Keratinocyte (primary cell): ENCODE results near the gene CCDC144A. TPM values are rescaled to one million over a fixed set of nuclear protein-coding genes. Genes with fewer than 3 reads are reported as not detected.

Experiments
- DNase-seq: peaks from one replicate; pipeline ENCODE4 v3.0.0-alpha.2; 2011; ENCODE audit warnings: low read depth, missing footprints, low spot score
- FAIRE-seq: peaks from 2 replicates; lab custom pipeline; 2011; peaks lifted over from hg19 to GRCh38; lab: Jason Lieb, UNC
- H2AFZ ChIP-seq: 2 replicates; pipeline ENCODE4 v1.6.0; 2012; ENCODE audit warnings: low read length, control low read depth, inconsistent platforms; ENCODE audit not compliant: control insufficient read depth
- H3K27ac ChIP-seq: 2 replicates; pipeline ENCODE4 v1.5.1; 2011; ENCODE audit warnings: low read length; ENCODE audit not compliant: control insufficient read depth, insufficient read depth
- H3K27me3 ChIP-seq: 3 replicates; pipeline ENCODE4 v1.6.0; 2011; ENCODE audit warnings: low read length; ENCODE audit not compliant: control insufficient read depth, insufficient read depth; ENCODE audit errors: extremely low read depth
- H3K36me3 ChIP-seq, 2 experiments: 2 replicates in 1 of 2; 3 replicates in 1 of 2; pipeline ENCODE4 v1.5.1; 2011; ENCODE audit warnings: low read length in 2 of 2, mild to moderate bottlenecking in 1 of 2; ENCODE audit not compliant: control insufficient read depth in 2 of 2, insufficient read depth in 2 of 2; ENCODE audit errors: extremely low read depth in 1 of 2
- H3K4me1 ChIP-seq: 3 replicates; pipeline ENCODE4 v1.5.1; 2011; ENCODE audit warnings: low read length; ENCODE audit not compliant: control insufficient read depth, insufficient read depth; ENCODE audit errors: extremely low read depth
- H3K4me2 ChIP-seq: 3 replicates; pipeline ENCODE4 v1.6.0; 2011; ENCODE audit warnings: low read depth, low read length; ENCODE audit not compliant: control insufficient read depth, insufficient read depth; ENCODE audit errors: extremely low read depth
- H3K4me3 ChIP-seq, 3 experiments: fragments of 200-600 bp in 1 of 3; sonication (generic) in 1 of 3; 2 replicates in 2 of 3; 3 replicates in 1 of 3; pipeline ENCODE4 v1.5.1; 2011 to 2016; ENCODE audit warnings: low read length in 3 of 3, mild to moderate bottlenecking in 3 of 3, control low read depth in 2 of 3, inconsistent platforms in 1 of 3, low read depth in 1 of 3, mixed read lengths in 1 of 3, mixed run types in 1 of 3, moderate library complexity in 1 of 3; ENCODE audit not compliant: control insufficient read depth in 2 of 3, insufficient read depth in 2 of 3; ENCODE audit errors: extremely low read depth in 1 of 3
- H3K79me2 ChIP-seq: 2 replicates; pipeline ENCODE4 v1.6.0; 2012; ENCODE audit warnings: low read length; ENCODE audit not compliant: control insufficient read depth, insufficient read depth
- H3K9ac ChIP-seq: 3 replicates; pipeline ENCODE4 v1.6.0; 2011; ENCODE audit warnings: low read length; ENCODE audit not compliant: control insufficient read depth, insufficient read depth; ENCODE audit errors: extremely low read depth
- H3K9me1 ChIP-seq: 3 replicates; pipeline ENCODE4 v1.6.0; 2011; ENCODE audit warnings: low read length; ENCODE audit not compliant: control insufficient read depth, insufficient read depth; ENCODE audit errors: extremely low read depth
- H3K9me3 ChIP-seq: 2 replicates; pipeline ENCODE4 v1.5.1; 2012; ENCODE audit warnings: low read depth, low read length; ENCODE audit not compliant: control insufficient read depth
- H4K20me1 ChIP-seq: 3 replicates; pipeline ENCODE4 v1.6.0; 2011; ENCODE audit warnings: low read length; ENCODE audit not compliant: control insufficient read depth, insufficient read depth; ENCODE audit errors: extremely low read depth
- CTCF ChIP-seq, 3 experiments: IDR thresholded peaks in 1 of 3; conservative IDR thresholded peaks in 1 of 3; optimal IDR thresholded peaks in 1 of 3; 2 replicates in 2 of 3; 3 replicates in 1 of 3; pipeline versions ENCODE3 to v1.5.1; 2011; ENCODE audit warnings: low read length in 3 of 3, mild to moderate bottlenecking in 3 of 3, moderate library complexity in 2 of 3, control low read depth in 1 of 3, inconsistent platforms in 1 of 3; ENCODE audit not compliant: insufficient read depth in 2 of 3; ENCODE audit errors: extremely low read depth in 1 of 3
- EZH2 ChIP-seq: IDR thresholded peaks from one replicate; pipeline ENCODE4 v1.6.1; 2012; ENCODE audit warnings: inconsistent platforms, mild to moderate bottlenecking, low read length, moderate library complexity
- dilution Hi-C: fragments of 300-500 bp; cut with MboI; formaldehyde crosslinking; loops from one replicate; pipeline ENCODE4 v1.7.0; 2020; ENCODE audit warnings: low sequenced_read_pairs; ENCODE audit not compliant: extremely low pct_ligation_motif_present
- polyA plus RNA-seq, 5 experiments: library from polyadenylated mRNA; depleted of rRNA in 3 of 5; stranded (reverse) in 3 of 5; stranded (forward) in 1 of 5; unstranded in 1 of 5; fragments of >200 nt; gene quantifications; 1 replicate in 1 of 5; 2 replicates in 3 of 5; 3 replicates in 1 of 5; pipeline versions ENCODE4 v1.2.1 to v1.2.3, GENCODE V29; 2011 to 2012; ENCODE audit warnings: missing spikeins in 2 of 5, low read depth in 1 of 5, low replicate concordance in 1 of 5

CCDC144A gene
- polyA plus RNA-seq, 1 donor (not counting 4 experiments of a cell fraction or from before 2014, with no cell fraction given): 0.30 TPM

- peaks cover 0 to 4% of the 10 kb centered on the region in 2 experiments for H3K36me3 ChIP-seq
- no peak overlapping the region for H2AFZ ChIP-seq
- H3K27me3 ChIP-seq: no peaks in the 10 kb centered on the region
- H4K20me1 ChIP-seq: no peaks in the 10 kb centered on the region
- DNase-seq (no peak), FAIRE-seq (no peak)
- no peaks in the 10 kb centered on the region for H3K9me1 ChIP-seq
- H3K9me3 ChIP-seq: no peaks in the 10 kb centered on the region
- dilution Hi-C loops: no loop called here
- no peak overlapping the region for H3K4me3 ChIP-seq
- peaks cover 12% of the 10 kb centered on the region for H3K4me1 ChIP-seq
- no peak overlapping the region for H3K4me2 ChIP-seq
- no peak overlapping the region for H3K9ac ChIP-seq
- peaks cover 2% of the 10 kb centered on the region for H3K79me2 ChIP-seq
- TF ChIP-seq EZH2 (no peak), CTCF (optimal IDR thresholded peaks at IDR 0.05 in 1 of 3, IDR thresholded peaks at IDR 0.05 in 1 of 3, conservative IDR thresholded peaks at IDR 0.05 in 1 of 3; ENCODE audit: extremely low read depth in 1 of 3, insufficient read depth in 2 of 3, low read length in 3 of 3) (no peak)
- no peak overlapping the region for H3K27ac ChIP-seq
Measured at GRCh38 chr17:16649585-16649984, 40.5 kb upstream of the CCDC144A start.

GRCh38 chr17:16652252-16652651 lies 37.8 kb upstream of the CCDC144A start:
- Histone ChIP-seq H3K4me2 (peak overlapping the region; percentile 90), H3K36me3 (peaks cover 0 to under 1% of the 10 kb centered on the region in 2 experiments), H3K4me1 (peaks cover 12% of the 10 kb centered on the region), H3K9me3 (no peaks in the 10 kb centered on the region), H3K27me3 (no peaks in the 10 kb centered on the region), H3K27ac (no peak overlapping the region), H3K4me3 (peak overlapping the region in 1 of 3 experiments; percentile 70), H3K9ac (no peak overlapping the region), H2AFZ (no peak overlapping the region), H3K79me2 (peaks cover 2% of the 10 kb centered on the region), H3K9me1 (no peaks in the 10 kb centered on the region), H4K20me1 (no peaks in the 10 kb centered on the region)
- TF ChIP-seq CTCF (optimal IDR thresholded peaks at IDR 0.05 in 1 of 3, IDR thresholded peaks at IDR 0.05 in 1 of 3, conservative IDR thresholded peaks at IDR 0.05 in 1 of 3; ENCODE audit: extremely low read depth in 1 of 3, insufficient read depth in 2 of 3, low read length in 3 of 3) (no peak), EZH2 (no peak)
- DNase-seq: no peak
- dilution Hi-C loops: no loop called here
- FAIRE-seq: no peak
